HG03159 (cell line): Measurements from ENCODE around the gene TMEM121.

Experiments used
- ATAC-seq: cut with Tn5 transposase; IDR thresholded peaks from one replicate; pipeline ENCODE4 v1.9.1; 2021; ENCODE audit warnings: mild to moderate bottlenecking, moderate library complexity; ENCODE audit not compliant: unreplicated experiment

Gene TMEM121

DNA sequence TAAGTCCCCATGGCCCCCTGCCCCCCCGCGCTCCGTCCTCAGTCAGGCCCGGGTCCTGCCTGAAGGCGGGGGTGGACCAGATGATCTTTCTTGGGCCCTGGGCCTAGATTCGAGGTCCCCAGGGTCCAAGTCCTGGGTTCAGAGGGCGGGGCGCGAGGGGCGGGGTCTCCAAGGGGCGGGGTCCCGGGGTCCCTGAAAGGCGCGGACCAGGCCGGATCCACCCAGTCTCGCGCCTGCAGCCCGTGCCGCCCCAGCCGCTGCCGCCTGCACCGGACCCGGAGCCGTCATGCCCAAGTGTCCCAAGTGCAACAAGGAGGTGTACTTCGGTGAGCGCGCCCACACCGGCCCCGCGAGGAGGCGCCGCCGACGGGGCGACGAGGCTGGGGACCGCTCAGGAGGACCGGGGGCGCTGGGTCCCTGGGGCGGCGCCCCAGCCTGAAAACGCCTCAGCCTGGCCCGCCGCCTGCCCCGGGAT, 39.4 kb upstream of the TMEM121 start:
- ATAC-seq = no peak

DNA sequence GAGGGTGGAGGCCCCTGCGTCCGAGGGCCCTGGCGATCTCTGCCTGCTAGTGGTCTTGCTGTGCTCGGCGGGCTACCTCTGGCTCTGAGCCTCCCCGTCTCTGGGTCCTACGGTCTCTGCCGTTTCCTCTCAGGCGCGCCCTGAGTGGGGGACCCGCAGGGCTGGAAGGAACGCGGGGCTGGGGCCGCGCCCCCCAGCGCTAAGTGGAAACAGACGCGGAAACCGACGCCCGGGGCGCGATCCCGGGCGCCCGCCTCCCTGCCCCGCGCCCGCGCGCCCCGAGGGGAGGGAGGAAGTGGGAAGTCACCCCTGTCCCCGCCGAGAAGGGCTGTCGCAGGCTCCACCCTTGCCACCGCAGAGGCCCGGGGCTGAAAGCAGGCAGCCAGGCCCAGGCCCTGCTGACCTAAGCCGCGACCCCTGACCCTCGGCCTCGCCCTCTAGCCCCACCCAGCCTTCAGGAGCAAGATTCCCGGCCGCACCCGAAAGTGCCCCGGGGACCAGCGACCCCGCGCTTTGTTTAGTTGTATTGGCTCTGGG, 38.9 kb upstream of the TMEM121 start:
- ATAC-seq = no peak

DNA sequence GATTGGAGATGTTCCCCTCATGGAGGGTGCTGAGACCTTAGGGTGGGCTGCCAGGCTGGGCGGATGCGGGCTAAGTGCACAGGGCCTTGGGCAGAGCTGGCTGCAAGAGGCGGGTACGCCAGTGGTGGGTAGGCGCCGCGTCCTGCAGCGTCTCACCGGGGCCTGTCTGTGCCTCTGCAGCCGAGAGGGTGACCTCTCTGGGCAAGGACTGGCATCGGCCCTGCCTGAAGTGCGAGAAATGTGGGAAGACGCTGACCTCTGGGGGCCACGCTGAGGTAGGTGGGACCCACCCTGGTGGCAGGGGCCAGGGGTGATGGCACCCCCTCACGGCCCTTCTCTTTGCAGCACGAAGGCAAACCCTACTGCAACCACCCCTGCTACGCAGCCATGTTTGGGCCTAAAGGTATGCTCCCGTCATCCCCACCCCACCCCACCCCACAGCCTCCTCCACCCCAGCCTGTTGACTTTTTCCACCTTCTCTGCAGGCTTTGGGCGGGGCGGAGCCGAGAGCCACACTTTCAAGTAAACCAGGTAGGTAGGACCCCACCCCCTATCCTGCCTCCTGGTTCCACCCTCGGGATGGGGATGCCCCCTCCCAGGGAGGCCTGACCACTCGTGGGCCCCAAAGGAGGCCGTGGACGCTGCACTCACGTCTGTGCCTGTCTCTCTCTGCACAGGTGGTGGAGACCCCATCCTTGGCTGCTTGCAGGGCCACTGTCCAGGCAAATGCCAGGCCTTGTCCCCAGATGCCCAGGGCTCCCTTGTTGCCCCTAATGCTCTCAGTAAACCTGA, 38.2 kb upstream of the TMEM121 start:
- ATAC-seq = no peak

DNA sequence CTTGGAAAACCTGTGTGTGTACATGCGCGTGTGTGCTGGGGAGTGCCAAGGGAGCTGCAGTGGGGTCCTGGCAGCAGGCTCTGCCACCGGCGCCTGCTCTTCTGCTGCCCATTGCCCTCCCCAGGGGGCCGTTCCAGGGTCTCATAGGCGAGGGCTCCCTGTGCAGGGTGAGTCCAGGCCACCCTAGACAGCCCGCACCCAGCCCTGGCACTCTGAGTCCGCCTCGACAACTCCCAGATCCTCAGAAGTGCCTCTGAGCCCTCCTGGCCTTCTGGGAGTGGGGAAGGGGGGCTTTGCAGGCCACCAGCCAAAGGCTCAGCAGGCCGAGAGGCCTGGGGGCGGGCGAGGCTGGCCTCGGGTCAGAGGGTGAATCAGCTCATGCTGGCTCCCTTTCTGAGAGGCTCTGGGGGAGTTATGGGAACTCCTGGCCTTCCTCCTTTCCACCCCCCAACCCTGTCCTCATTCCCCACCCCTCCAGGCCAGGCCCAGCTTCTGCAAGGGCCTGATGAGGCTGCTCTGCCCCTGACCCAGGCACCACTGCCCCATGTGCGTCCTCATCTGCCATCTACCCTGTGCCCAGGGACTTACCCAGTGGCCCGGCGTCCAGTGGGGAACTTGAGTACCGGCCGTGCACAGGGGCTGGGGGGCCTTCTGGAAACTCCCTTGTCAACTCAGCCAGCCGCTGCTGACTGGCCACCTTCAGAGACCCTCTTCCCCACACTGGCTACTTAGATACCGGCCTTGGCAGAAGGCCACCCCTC, 37.4 kb upstream of the TMEM121 start:
- ATAC-seq = no peak

DNA sequence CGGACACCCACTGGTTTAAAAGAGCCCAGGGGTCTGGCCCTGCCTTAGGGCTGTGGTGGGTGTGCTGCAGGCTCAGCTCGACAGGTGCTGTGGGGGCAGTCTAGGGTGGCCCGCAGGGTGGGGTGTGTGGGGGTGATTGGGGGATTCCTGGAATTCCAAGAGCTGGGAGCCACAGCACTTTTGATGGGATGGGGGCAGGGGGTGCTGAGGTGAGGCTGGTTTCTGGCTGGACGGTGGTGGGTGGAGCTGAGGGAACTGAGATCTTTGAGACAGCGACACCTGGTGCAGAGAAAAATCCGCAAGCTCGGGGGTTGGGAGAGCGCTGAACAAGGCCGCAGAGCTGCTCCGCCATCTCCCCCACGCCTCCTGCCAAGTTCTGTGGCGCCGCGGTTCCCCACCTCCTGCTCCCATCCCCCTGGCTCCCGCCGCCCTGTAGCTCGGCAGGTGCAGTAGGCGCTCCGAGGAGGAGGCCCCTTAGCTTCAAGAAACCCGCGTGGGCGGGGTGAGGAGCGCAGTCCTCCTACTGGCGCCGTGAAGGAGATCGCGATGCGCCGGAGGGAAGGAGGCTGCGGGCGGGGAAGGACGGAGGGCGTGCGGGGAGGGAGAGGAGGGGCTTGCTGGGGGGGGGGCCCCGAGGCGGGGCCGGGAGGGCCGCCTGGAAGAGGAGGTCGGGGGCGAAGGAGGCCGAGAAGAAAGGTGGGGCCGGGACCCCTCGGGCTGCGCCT, 36.7 kb upstream of the TMEM121 start:
- ATAC-seq = no peak

DNA sequence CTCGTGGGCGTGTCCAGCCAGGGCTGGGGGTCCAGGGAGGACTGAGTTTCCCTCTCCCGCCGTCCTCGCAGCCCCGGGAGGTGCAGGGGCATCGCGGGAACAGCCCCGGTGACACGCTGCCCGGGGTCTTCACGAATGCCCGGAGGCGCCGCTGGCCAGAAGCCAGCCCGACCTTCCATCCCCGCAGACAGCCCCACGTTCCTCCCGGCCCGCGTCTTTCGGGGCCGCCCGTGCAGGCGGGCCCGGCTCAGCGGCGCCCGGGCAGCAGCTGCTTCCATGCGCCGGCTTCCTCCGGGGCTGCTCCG, 36.2 kb upstream of the TMEM121 start:
- no peak for ATAC-seq

DNA sequence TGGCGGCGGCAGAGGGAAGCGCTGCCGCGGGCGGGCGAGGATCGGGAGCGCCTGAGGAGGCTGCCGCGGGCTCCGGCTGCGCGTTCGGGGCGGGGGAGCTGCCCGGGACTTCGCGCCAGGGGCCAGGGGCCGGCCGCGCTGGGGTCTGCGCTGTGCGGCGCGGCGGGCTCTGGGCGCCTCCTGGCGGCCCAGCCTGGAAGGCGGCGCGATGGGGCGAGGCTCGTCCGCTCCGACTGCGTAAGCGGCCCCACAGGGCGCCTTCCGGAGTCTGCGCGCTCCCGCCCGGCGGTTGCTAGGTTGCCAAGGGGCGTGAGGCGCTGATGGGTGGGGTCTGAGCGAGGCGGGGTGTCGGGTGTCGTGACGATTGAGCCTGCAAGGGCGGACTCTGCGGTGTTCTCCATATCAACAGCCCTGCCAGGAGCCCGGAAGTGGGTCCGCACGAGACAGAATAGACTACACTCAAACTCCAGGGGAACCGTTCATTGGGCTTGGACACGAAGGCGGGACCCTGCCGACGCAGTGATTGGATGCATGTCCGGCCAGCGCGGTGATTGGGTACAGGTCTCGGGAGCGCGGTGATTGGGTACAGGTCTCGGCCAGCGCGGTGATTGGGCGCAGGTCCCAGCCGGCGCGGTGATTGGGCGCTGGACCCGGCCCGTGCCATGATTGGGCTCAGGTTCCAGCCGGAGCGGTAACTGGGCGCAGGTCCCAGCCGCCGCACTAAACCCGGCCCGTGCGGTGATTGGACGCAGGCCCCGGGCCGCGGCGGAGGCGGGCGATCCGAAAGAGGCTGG, 35.6 kb upstream of the TMEM121 start, which contains the start of gene TEDC1:
TEDC1 (plus strand) TSS at position 675 of the 794 bp plus-strand sequence. CDS start 130 bp downstream, outside the sequence.
- ATAC-seq = peak; percentile 65

DNA sequence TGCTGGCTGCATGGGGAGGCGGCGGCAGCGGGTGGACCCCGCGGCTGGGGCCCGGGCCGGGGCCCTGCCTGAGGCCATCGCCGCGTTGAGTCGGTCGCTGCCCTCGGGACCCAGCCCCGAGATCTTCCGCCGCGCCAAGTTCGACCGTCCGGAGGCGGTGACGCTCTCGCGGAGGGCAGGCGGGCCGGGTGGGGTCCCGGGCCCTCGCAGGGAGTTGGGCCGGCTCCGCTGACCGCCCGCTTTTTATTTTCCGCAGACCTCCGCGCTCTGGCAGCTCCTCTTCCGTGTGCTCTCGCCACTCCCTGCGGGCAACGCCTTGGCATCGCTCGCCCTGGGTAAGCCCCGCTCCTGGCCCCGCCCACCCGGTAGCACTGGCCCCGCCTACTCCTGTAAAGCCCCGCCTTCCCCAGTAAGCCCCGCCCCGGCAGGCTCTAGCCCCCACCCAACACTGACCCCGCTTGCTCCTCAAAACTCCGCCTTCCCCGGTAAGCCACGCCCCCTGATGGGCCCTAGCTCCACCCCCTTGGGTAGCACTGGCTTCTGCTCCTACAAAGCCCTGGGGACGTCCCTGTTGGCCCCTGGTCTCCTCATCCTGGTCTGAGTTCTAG, 34.9 kb upstream of the TMEM121 start:
- ATAC-seq = no peak

DNA sequence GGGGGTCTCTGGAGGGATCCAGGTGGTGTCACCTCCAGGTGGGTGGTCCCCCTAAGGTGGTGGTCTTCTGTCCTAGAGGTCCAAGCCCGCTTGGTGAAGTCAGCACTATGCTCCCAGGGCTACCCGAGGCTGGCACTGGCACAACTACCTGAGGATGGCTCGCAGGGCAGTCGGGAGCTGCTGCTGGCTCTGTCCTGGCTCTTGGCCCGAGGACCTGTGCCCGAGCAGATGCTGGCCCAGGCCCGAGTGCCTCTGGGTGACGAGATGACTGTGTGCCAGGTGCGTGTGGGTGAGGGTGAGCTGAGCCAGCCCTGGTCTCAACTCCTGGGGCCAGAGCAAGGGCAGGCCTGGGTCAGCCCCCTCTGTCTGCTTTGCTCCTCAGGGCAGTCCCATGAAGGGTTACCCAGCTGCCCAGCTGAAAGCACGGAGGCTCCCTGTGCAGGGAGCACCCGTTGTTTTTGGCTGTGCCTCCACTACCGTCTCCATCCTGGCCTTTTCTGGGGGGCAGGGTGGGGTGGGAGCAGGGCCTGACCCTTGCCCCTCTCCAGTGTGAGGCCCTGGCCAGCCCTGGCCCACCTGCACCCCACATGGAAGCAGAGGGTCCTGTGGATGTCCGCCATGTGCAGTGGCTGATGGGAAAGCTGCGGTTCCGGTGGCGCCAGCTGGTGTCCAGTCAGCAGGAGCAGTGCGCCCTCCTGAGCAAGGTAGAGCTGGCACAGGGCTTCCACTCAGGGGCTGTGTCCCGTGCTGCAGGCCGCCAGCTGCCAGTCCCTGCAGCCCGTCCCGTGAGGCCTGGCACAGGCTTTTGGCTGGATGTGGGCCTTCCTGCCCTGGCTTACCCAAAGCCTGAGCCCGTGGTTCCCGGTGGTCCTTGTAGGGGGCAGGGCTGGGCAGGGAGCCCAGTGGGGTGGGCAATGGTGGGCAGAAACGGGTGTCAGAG, 34.1 kb upstream of the TMEM121 start:
- ATAC-seq = no peak

DNA sequence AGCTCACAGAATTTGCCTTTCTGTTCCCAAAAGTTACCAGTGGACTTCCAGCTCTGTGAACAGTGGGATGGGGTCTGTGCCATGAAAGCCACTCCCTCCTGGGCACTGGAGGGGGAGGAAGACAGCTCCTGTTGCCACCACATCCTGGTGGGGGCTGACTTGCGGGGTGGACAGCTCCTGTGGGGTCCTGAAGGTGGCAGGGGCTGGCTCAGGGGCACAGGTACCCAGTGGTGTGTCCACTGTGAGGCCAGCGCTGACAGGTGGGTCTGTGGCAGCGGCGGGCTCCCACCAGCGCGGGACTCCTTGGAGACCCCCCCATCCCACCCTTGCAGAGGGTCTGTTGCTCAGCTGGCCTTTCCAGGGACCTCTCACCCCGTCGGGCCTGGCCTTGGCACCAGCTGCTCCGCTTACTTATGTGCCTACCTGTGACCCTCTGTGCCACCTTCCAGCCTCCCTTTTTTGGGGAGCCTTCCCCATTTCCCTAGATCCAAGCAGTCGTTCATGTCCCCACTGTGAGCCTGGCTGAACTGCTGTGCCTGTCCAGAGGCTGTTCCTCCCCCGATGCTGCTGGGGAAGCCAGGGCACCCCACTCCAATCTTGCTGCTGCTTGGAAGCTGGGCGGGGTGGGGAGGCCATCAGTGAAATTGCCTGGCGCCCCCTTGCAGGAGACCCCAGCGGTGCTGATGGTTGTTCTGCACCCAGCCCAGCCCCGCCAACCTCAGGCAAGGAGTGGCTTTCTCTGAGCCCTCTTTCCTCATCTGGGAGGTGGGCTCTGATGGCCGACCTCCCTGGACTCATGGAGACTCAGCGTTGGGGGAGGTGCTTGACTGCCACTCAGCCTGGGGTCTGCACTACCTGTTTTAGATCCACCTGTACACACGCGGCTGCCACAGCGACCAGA, 33.2 kb upstream of the TMEM121 start:
- ATAC-seq = no peak

DNA sequence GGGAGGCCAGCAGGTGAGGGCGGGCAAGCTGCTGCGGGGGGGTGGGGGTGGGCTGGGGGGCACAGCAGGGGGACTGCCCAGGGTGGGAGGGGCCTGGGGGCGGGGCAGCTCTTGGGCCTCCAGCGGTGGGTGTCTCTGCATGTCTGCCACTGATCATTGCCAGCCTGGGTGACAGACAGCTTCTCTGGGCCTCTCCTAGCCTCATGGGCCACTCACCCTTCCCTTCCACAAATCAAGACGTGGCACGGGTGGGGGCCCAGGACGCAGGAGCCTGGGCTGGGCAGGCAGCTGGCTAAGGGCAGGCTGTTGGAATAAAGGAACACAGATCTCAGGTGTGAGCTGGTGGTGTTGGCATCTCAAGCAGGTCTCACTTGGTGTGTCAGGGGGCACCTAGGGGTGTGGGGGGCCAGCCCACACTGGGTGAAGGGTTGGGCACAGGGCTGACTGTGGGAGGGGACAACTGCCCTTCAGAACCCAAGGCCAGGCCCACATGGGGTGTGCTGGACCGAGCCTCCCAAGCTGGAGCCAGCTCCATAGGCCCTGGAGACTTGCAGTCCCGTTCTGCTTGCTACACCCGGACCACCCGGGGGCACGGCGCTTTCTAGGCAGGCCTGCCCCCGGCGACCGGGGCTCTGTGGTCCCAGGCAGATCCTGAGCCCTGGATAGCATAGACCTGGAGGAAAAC, 32.3 kb upstream of the TMEM121 start:
- no peak for ATAC-seq

DNA sequence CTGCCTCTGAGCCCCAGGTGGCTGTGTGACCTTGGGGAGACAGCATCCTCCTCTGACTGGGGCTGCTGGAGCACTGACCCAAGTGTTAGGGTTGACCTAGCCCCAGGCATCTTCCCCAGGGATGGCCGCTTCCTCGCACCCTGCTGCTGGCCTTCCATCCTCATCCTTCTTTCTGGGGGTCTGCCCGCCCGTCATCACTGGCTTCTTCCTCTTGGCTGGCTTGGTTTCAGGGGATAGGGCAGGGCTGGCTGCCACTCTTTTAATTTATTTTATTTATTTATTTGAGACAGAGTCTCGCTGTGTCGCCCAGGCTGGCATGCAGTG, 31.8 kb upstream of the TMEM121 start:
- ATAC-seq = no peak

DNA sequence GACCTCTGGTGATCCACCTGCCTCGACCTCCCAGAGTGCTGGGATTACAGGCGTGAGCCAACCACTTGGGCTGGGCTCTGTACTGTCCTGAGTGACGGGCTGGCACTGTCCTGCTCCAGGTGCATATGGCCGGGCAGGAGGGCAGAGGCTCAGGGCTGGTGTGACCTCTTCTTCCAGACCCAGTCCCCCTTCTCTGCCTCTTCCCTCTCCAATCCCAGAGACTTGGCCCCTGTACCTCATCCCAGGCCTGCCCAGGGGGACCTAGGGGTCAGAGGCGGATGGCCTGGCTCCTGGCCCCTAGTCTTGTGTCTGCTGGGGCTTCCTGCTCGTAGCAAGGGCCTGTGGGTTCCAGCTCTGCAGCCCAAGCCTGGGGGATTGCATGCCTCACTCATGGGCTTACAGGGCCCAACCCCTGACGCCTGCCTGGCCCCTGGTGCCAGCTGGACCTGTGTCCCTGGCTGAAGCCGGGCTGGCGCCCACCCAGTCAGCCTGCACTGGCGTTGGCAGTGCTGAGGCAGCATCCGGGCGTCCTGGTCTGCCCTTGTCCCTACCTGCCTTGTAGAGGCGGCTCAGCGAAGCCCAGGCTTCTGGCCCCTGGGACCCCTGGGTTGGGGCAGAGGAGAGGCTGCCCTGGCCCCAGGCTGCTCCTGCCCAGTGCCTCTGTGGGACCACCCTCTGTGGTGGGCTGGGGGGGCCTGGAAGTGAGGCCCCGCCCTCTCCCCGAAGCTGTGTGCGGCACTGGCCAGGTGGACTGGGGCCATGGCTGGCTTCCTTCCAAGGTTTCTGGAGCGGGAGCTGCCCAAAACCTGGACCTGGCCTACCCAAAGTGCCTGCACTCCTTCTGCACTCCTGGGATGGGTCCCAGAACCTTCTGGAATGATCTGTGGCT, 31.0 kb upstream of the TMEM121 start:
- ATAC-seq = no peak

DNA sequence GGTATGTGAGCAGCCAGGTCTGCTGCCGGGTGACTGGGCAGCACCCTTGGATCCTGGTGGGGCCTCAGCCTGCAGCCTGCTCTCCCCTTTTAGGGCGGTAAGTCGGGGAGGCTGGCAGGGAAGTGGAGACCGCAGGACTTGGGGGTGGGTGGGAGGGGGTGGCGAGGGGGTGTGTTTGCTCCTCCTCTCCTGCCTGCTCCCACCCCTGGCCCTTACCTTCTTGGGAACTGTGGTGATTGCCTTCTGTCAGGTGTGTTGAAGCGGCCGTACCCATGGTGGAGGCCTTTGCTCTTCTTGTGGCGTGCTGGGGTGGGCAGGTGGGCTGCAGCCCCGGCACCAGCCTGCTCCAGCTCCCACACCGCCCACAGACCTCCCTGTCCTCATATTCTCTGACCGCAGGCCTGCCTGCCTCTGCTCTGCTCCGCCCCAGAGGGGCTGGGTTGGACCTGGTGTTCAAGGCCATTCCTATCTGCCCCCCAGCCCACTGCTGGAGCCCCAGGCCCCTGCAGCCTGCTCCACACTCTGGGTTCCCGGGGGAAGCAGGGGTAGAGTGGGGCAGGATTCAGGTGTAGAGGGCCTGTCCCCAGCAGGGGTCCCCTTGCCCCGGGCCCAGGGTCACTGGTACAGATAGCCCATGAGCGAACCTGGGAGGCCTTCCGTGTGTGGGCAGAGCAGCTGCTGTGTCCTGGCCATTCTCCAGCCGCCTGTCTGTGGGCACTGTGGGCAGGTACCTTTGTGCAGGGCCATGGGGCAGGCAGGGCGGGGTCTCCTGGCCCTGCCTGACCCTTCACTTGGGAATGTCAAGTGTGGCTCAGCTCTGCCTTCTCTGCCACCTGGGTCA, 30.2 kb upstream of the TMEM121 start:
- ATAC-seq = no peak

DNA sequence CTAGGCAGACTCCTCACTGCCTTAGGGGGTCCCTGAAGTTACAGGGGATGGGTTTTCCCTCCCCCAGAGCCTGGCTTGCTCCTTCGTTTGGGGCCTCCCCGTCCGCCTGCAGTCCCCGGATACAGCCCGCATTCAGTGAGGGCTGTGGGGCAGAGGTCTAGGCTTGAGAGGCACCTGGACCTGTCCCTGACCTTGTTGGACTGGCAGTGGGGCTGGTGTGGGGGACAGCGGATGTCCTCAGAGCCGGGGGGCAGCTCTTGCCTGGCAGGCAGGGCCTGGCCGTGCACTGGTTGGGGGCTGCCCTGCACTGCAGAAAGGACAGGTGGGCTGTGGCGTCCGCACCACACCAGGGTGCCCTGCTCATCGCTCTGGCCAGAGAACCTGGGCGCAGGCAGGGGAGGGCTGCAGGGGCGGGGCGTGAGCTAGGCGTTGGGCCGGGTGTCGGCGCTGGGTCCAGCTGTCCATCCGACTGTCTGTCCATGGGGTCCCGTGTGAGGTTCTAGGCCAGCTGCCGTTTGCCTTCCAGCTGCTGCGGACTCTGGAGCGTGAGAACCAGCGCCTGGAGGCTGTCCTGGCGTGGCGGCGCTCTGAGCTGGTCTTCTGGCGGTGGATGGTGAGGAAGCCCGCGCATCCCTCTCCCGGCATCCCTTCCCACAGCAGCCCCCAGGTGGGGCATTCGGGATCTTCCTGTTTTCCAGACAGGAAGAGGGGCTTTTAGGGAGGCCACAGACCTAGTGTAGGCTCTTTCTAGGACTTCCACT, 29.4 kb upstream of the TMEM121 start:
- no peak for ATAC-seq
